ENCODE data around the gene SLC18B1. TPM values are rescaled to one million over a fixed set of nuclear protein-coding genes. Genes with fewer than 3 reads are reported as not detected.

The SLC18B1 gene
- total RNA-seq, 1 experiment from 2014 or later, result 19.5 TPM

GRCh38 chr6:132812756-132813172, 14.3 kb upstream of the SLC18B1 start:
- H3K27ac Mint-ChIP-seq (ENCODE audit: low read depth, unreplicated experiment), result peak overlapping the region; percentile 99
- ChIA-PET CTCF (interaction anchor here (0.6 to 5.8 kb wide), 7 partner anchors 9 to 143 kb away, joined by 3 to 68 read pairs (median 4); partner anchors contain the start of gene SLC18B1), POLR2A (interaction anchor here (0.8 to 12.5 kb wide), 11 partner anchors 10 to 1141 kb away, joined by 3 to 217 read pairs (median 13); partner anchors contain the start of genes SLC18B1, STX7 and TBPL1)
- peak; percentile 55 for DNase-seq (ENCODE audit: unreplicated experiment)
- no peaks in the 10 kb centered on the region for H3K27me3 Mint-ChIP-seq (ENCODE audit: insufficient read depth, unreplicated experiment)
- H3K4me1 Mint-ChIP-seq (ENCODE audit: insufficient read depth, unreplicated experiment), result peaks cover 21% of the 10 kb centered on the region
- no TSS peak for BruUV-seq (replicated peaks)
- intact Hi-C loops (cut with micrococcal nuclease), result loop anchor here (5.0 to 10.0 kb wide), 2 partner anchors 285 to 892 kb away; no protein-coding TSS in a partner anchor
- H3K9me3 Mint-ChIP-seq (ENCODE audit: unreplicated experiment), result no peaks in the 10 kb centered on the region
- peaks cover 39% of the 10 kb centered on the region for H3K36me3 Mint-ChIP-seq (ENCODE audit: insufficient read depth, unreplicated experiment)
- no peak for TF ChIP-seq CTCF (IDR thresholded peaks at IDR 0.05; ENCODE audit: unreplicated experiment)
- peak overlapping the region; percentile 96 for H3K4me3 Mint-ChIP-seq (ENCODE audit: unreplicated experiment)

DNA sequence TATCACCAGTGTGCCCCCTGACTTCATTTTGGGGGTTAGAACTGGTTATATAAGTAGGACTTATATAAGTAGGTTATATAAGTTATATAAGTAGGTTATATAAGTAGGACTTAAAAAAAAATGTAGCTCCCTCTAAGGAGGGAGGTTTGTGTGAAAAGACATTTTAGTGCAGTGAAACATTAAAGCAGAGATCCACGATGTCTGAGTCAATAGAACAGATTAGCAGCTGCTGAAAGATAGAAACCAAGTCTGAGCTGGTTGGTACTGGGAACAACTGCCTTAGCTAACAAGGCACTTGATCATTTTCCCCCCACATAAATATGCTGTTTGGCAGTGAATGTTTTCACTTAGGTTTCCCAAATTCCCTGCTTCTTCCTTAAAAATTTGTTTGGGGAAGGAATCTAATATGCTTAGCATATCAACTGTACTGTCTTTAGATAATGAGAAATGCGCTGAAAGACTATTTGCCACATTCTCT, 13.9 kb upstream of the SLC18B1 start:
- Mint-ChIP-seq H3K4me1 (ENCODE audit: insufficient read depth, unreplicated experiment) (peaks cover 16% of the 10 kb centered on the region), H3K9me3 (ENCODE audit: unreplicated experiment) (no peaks in the 10 kb centered on the region), H3K27me3 (ENCODE audit: insufficient read depth, unreplicated experiment) (no peaks in the 10 kb centered on the region), H3K36me3 (ENCODE audit: insufficient read depth, unreplicated experiment) (peaks cover 34% of the 10 kb centered on the region), H3K27ac (ENCODE audit: low read depth, unreplicated experiment) (peak overlapping the region; percentile 99), H3K4me3 (ENCODE audit: unreplicated experiment) (peak overlapping the region; percentile 96)
- ChIA-PET CTCF (interaction anchor here (0.6 to 5.8 kb wide), 6 partner anchors 9 to 142 kb away, joined by 3 to 68 read pairs (median 4); partner anchors contain the start of gene SLC18B1), POLR2A (interaction anchor here (0.8 to 12.5 kb wide), 12 partner anchors 8 to 1141 kb away, joined by 3 to 217 read pairs (median 10); partner anchors contain the start of genes SLC18B1, STX7 and TBPL1)
- intact Hi-C loops (cut with micrococcal nuclease), result loop anchor here (5.0 to 10.0 kb wide), 2 partner anchors 285 to 893 kb away; no protein-coding TSS in a partner anchor
- TF ChIP-seq CTCF (IDR thresholded peaks at IDR 0.05; ENCODE audit: unreplicated experiment), result no peak
- no TSS peak for BruUV-seq (replicated peaks)
- DNase-seq (ENCODE audit: unreplicated experiment), result peak; percentile 51

GRCh38 chr6:132811276-132811675, 12.8 kb upstream of the SLC18B1 start:
- H3K4me1 Mint-ChIP-seq (ENCODE audit: insufficient read depth, unreplicated experiment), result peaks cover 11% of the 10 kb centered on the region
- no peaks in the 10 kb centered on the region for H3K27me3 Mint-ChIP-seq (ENCODE audit: insufficient read depth, unreplicated experiment)
- peak; percentile 84 for DNase-seq (ENCODE audit: unreplicated experiment)
- TF ChIP-seq CTCF (IDR thresholded peaks at IDR 0.05; ENCODE audit: unreplicated experiment), result no peak
- peaks cover 24% of the 10 kb centered on the region for H3K36me3 Mint-ChIP-seq (ENCODE audit: insufficient read depth, unreplicated experiment)
- no peak overlapping the region for H3K27ac Mint-ChIP-seq (ENCODE audit: low read depth, unreplicated experiment)
- no peaks in the 10 kb centered on the region for H3K9me3 Mint-ChIP-seq (ENCODE audit: unreplicated experiment)
- BruUV-seq (replicated peaks), result no TSS peak
- ChIA-PET CTCF (interaction anchor here (0.6 to 5.8 kb wide), 4 partner anchors 12 to 1149 kb away, joined by 3 to 68 read pairs (median 4); partner anchors contain the start of gene SLC18B1), POLR2A (interaction anchor here (1.0 to 12.5 kb wide), 4 partner anchors 9 to 47 kb away, joined by 3 to 217 read pairs (median 14); partner anchors contain the start of gene SLC18B1)
- H3K4me3 Mint-ChIP-seq (ENCODE audit: unreplicated experiment), result peak overlapping the region; percentile 21
- intact Hi-C loops (cut with micrococcal nuclease), result loop anchor here (5.0 to 10.0 kb wide), 2 partner anchors 284 to 894 kb away; no protein-coding TSS in a partner anchor

DNA sequence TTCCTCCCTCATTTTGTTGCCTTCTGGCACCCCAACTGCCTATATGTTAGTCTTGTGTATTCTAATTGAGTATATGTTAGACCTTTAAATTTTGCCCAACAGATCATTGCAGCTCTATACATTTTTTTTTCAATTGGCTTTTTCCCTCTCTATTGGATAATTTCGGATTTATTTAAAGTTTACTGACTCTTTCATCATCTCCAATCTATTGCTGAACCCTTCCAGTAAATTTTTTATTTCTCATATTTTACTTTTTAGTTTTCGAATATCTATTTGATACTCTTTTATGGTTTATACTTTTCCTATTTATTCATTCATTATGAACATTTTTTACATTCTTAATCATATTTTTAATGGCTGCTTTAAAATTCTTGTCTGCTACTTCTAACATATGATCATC, 7.1 kb upstream of the SLC18B1 start:
- Mint-ChIP-seq H3K36me3 (ENCODE audit: insufficient read depth, unreplicated experiment) (no peaks in the 10 kb centered on the region), H3K9me3 (ENCODE audit: unreplicated experiment) (peaks cover 7% of the 10 kb centered on the region), H3K4me1 (ENCODE audit: insufficient read depth, unreplicated experiment) (no peaks in the 10 kb centered on the region), H3K27me3 (ENCODE audit: insufficient read depth, unreplicated experiment) (no peaks in the 10 kb centered on the region), H3K4me3 (ENCODE audit: unreplicated experiment) (no peak overlapping the region), H3K27ac (ENCODE audit: low read depth, unreplicated experiment) (no peak overlapping the region)
- no TSS peak for BruUV-seq (replicated peaks)
- no peak for DNase-seq (ENCODE audit: unreplicated experiment)
- POLR2A ChIA-PET, result interaction anchor here (10.3 kb wide), 1 partner anchor 8 kb away, joined by 217 read pairs; the partner anchor contains the start of gene RPS12
- intact Hi-C loops (cut with micrococcal nuclease), result no loop called here
- CTCF ChIA-PET, result interaction anchor here (0.6 kb wide), 1 partner anchor 135 kb away, joined by 4 read pairs; no protein-coding TSS in a partner anchor
- TF ChIP-seq CTCF (IDR thresholded peaks at IDR 0.05; ENCODE audit: unreplicated experiment), result no peak
